ENCODE results near the gene PDXP.
A peak's percentile ranks its signal among the peaks of the same experiment; 100 is the strongest.
"Not testable (repeated sequence)": the region's sequence is repeated elsewhere in the genome, so short reads cannot be mapped to it uniquely, and the experiment has no call there.

The PDXP gene

GRCh38 chr22:37674951-37675929 lies 16.7 kb downstream of the PDXP start, which contains the start of gene LGALS1:
Gene LGALS1, plus strand, starts transcription at chr22:37675636. Its CDS starts 67 bp downstream, at chr22:37675703.
- DNase-seq (ENCODE audit: low read depth, low spot score) = peak; percentile 91

DNA sequence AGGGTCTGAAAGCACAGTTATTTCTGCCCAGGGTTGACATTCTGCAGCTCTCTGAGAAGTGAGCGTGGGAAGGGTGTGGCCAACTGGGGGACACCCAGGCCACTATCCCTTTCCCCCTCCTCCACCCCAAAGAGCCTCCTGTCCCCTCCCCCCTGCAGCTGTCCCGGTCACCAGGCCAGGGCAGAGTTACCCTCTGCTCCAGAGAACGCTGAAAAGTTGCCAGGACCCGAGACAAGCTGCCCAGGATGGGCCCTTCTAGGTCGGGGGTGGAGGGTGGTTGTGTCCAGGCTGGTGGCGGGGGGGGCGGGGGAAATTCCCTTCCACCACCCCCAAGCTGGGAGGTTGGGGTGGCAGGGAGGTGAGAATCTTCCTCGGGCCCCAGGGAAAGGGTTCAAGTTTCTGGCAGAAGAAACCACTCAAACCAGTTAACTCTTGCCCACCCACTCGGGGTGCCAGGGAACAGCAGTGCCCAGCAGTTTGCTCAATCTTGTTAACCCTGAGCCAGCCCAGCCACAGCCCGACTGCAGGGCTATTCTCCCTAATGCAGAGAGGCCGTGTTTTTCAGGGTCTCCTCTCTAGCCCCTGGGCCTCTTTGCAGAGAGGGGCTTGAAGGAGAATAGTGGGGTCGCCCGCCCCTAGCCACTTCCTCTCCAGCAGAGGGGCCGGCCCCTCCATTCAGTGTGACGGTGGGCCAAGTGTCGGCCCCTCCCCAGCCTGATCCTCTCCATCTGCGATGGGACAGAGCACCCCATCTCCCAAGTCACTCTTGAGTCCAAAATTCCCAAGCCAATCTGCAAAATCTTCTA lies 17.6 kb downstream of the PDXP start:
- DNase-seq (ENCODE audit: low read depth, low spot score) = no peak

- peak; percentile 92 for DNase-seq (ENCODE audit: low read depth, low spot score)
These were observed 18.4 kb downstream of the PDXP start for GRCh38 chr22:37676736-37677492.

- DNase-seq (ENCODE audit: low read depth, low spot score) = no peak
These were observed 19.0 kb downstream of the PDXP start for GRCh38 chr22:37677493-37677974.

DNA sequence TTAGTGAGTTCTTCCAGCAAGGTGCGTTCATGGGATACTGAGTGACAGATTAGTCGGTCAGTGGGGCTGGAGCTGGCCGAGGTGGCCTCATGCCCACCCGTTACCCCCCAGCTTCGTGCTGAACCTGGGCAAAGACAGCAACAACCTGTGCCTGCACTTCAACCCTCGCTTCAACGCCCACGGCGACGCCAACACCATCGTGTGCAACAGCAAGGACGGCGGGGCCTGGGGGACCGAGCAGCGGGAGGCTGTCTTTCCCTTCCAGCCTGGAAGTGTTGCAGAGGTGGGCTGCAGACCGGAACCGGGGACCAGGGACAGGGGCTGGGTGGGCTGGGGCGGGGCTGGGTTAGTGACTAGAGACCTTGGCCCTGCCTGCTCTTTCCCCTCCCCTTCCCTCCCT lies 19.8 kb downstream of the PDXP start:
- DNase-seq (ENCODE audit: low read depth, low spot score) = no peak

GRCh38 chr22:37679670-37680069 lies 21.1 kb downstream of the PDXP start:
- DNase-seq (ENCODE audit: low read depth, low spot score) = no peak

GRCh38 chr22:37680191-37680851 lies 21.8 kb downstream of the PDXP start:
- DNase-seq (ENCODE audit: low read depth, low spot score) = no peak

GRCh38 chr22:37681001-37681424 lies 22.5 kb downstream of the PDXP start:
- no peak for DNase-seq (ENCODE audit: low read depth, low spot score)

GRCh38 chr22:37681556-37682049 lies 23.1 kb downstream of the PDXP start:
- no peak for DNase-seq (ENCODE audit: low read depth, low spot score)

GRCh38 chr22:37684803-37685615 lies 26.5 kb downstream of the PDXP start:
- no peak for DNase-seq (ENCODE audit: low read depth, low spot score)

GRCh38 chr22:37686002-37686982 lies 27.8 kb downstream of the PDXP start, which contains the start of gene NOL12:
Gene NOL12, plus strand, starts transcription at chr22:37686343. Its CDS starts 50 bp downstream, at chr22:37686393.
- no peak for DNase-seq (ENCODE audit: low read depth, low spot score)

- no peak for DNase-seq (ENCODE audit: low read depth, low spot score)
These were observed 31.9 kb downstream of the PDXP start for GRCh38 chr22:37690407-37690806.

DNA sequence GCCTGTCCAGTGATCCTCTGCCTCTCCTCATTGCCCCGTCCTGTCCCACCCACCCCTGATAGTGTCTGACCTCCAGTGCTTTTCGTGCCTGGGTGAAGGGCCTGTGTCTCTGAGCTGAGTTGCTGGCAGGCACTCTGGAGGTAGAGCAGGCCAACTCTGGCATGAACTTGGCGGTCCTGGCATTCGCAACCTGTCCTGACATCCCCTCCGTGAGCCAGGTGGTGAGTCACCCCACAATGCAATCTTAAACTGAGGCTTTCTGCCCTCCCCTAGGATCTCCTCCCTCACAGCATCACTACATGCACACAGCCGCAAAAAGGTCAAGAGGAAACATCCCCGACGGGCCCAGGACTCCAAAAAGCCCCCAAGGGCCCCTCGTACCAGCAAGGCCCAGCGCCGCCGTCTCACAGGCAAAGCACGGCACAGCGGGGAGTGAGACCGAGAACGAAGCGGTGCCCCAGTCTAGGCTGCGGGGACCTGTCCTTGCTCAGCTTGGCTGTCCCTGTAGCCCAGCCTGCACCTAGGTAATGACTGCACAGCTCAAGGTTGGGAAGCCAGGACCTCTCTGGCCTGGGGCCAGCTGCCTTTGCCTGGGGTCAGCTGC lies 32.5 kb downstream of the PDXP start:
- DNase-seq (ENCODE audit: low read depth, low spot score) = no peak

GRCh38 chr22:37692627-37693285 lies 34.2 kb downstream of the PDXP start:
- no peak for DNase-seq (ENCODE audit: low read depth, low spot score)

- not testable (repeated sequence) for DNase-seq (ENCODE audit: low read depth, low spot score)
These were observed 35.6 kb downstream of the PDXP start for GRCh38 chr22:37694131-37694530.

GRCh38 chr22:37696260-37696656 lies 37.7 kb downstream of the PDXP start:
- DNase-seq (ENCODE audit: low read depth, low spot score) = not testable (repeated sequence)

All from smooth muscle cell of the brain vasculature (primary cell).